GM12801 (cell line): ENCODE results near the gene ATG4A.

Experiments
- CTCF ChIP-seq: IDR thresholded peaks from one replicate; pipeline ENCODE4 v1.5.1; 2011; ENCODE audit warnings: control low read depth; ENCODE audit not compliant: insufficient read length; ENCODE audit errors: extremely low read depth

Gene ATG4A

GRCh38 chrX:108090491-108091263 lies 901 bp upstream of the ATG4A start:
- no peak for TF ChIP-seq CTCF

- no peak for TF ChIP-seq CTCF
These were observed 307 bp downstream of the ATG4A start for GRCh38 chrX:108091878-108092291.

GRCh38 chrX:108097380-108097779 lies 5.8 kb downstream of the ATG4A start:
- no peak for TF ChIP-seq CTCF

GRCh38 chrX:108105473-108105872 lies 13.9 kb downstream of the ATG4A start:
- TF ChIP-seq CTCF, result no peak

- no peak for TF ChIP-seq CTCF
These were observed 23.0 kb downstream of the ATG4A start for GRCh38 chrX:108114541-108114940.

GRCh38 chrX:108117988-108118387 lies 26.4 kb downstream of the ATG4A start:
- TF ChIP-seq CTCF, result no peak

- TF ChIP-seq CTCF, result no peak
These were observed 29.7 kb downstream of the ATG4A start for GRCh38 chrX:108121291-108121690.
